Measurements from ENCODE around the gene LNPEP. TPM values are rescaled to one million over a fixed set of nuclear protein-coding genes. Genes with fewer than 3 reads are reported as not detected.

Gene LNPEP
- total RNA-seq, 1 donor from 2014 or later = 36.3 TPM

GRCh38 chr5:96940586-96940985 lies 4.7 kb downstream of the LNPEP start:
- Mint-ChIP-seq H3K27me3 (ENCODE audit: low read depth, unreplicated experiment) (no peaks in the 10 kb centered on the region), H3K4me1 (ENCODE audit: low read depth, unreplicated experiment) (peaks cover 21% of the 10 kb centered on the region), H3K36me3 (ENCODE audit: low read depth, unreplicated experiment) (peaks cover 5% of the 10 kb centered on the region), H3K9me3 (ENCODE audit: unreplicated experiment) (no peaks in the 10 kb centered on the region), H3K27ac (ENCODE audit: unreplicated experiment) (no peak overlapping the region), H3K4me3 (ENCODE audit: unreplicated experiment) (no peak overlapping the region)
- TF ChIP-seq CTCF (IDR thresholded peaks at IDR 0.05; ENCODE audit: insufficient read depth, low read depth, low read length) (no peak), EZH2 (IDR thresholded peaks at IDR 0.05; ENCODE audit: insufficient read depth, low read length) (no peak)
- Histone ChIP-seq H2AFZ (ENCODE audit: low read depth, low read length) (no peak overlapping the region), H3K79me2 (ENCODE audit: insufficient read depth, low read length) (peaks cover 78% of the 10 kb centered on the region), H3K27ac (ENCODE audit: low read depth, low read length) (no peak overlapping the region), H3K4me2 (ENCODE audit: low read length) (no peak overlapping the region), H3K27me3 (ENCODE audit: insufficient read depth, low read length) (no peaks in the 10 kb centered on the region), H3K9me3 (ENCODE audit: insufficient read depth, low read depth, low read length) (no peaks in the 10 kb centered on the region), H3K4me3 (ENCODE audit: insufficient read depth, low read depth, low read length) (no peak overlapping the region), H3K9ac (ENCODE audit: low read length) (no peak overlapping the region), H3K36me3 (ENCODE audit: insufficient read depth, low read length) (no peaks in the 10 kb centered on the region), H3K4me1 (ENCODE audit: insufficient read depth, low read length) (peaks cover 7% of the 10 kb centered on the region), H4K20me1 (ENCODE audit: insufficient read depth, low read length) (peaks cover 43% of the 10 kb centered on the region)
- DNase-seq (ENCODE audit: low read depth) (peak; percentile 47), FAIRE-seq (no peak)

- peaks cover 7% of the 10 kb centered on the region for H3K4me1 ChIP-seq (ENCODE audit: insufficient read depth, low read length)
- Mint-ChIP-seq H3K4me3 (ENCODE audit: unreplicated experiment) (no peak overlapping the region), H3K4me1 (ENCODE audit: low read depth, unreplicated experiment) (peaks cover 21% of the 10 kb centered on the region), H3K36me3 (ENCODE audit: low read depth, unreplicated experiment) (peaks cover 5% of the 10 kb centered on the region), H3K9me3 (ENCODE audit: unreplicated experiment) (no peaks in the 10 kb centered on the region), H3K27ac (ENCODE audit: unreplicated experiment) (no peak overlapping the region), H3K27me3 (ENCODE audit: low read depth, unreplicated experiment) (no peaks in the 10 kb centered on the region)
- H3K9ac ChIP-seq (ENCODE audit: low read length) = no peak overlapping the region
- H3K4me2 ChIP-seq (ENCODE audit: low read length) = no peak overlapping the region
- H3K36me3 ChIP-seq (ENCODE audit: insufficient read depth, low read length) = no peaks in the 10 kb centered on the region
- H3K27me3 ChIP-seq (ENCODE audit: insufficient read depth, low read length) = no peaks in the 10 kb centered on the region
- H4K20me1 ChIP-seq (ENCODE audit: insufficient read depth, low read length) = peaks cover 48% of the 10 kb centered on the region
- DNase-seq (ENCODE audit: low read depth) (no peak), FAIRE-seq (no peak)
- H3K9me3 ChIP-seq (ENCODE audit: insufficient read depth, low read depth, low read length) = no peaks in the 10 kb centered on the region
- no peak overlapping the region for H2AFZ ChIP-seq (ENCODE audit: low read depth, low read length)
- H3K4me3 ChIP-seq (ENCODE audit: insufficient read depth, low read depth, low read length) = no peak overlapping the region
- peaks cover 84% of the 10 kb centered on the region for H3K79me2 ChIP-seq (ENCODE audit: insufficient read depth, low read length)
- H3K27ac ChIP-seq (ENCODE audit: low read depth, low read length) = no peak overlapping the region
- TF ChIP-seq EZH2 (IDR thresholded peaks at IDR 0.05; ENCODE audit: insufficient read depth, low read length) (no peak), CTCF (IDR thresholded peaks at IDR 0.05; ENCODE audit: insufficient read depth, low read depth, low read length) (no peak)
Measured at GRCh38 chr5:96941140-96941539, 5.3 kb downstream of the LNPEP start.

- Histone ChIP-seq H3K4me3 (ENCODE audit: insufficient read depth, low read depth, low read length) (no peak overlapping the region), H3K36me3 (ENCODE audit: insufficient read depth, low read length) (no peaks in the 10 kb centered on the region), H3K9ac (ENCODE audit: low read length) (no peak overlapping the region), H3K4me1 (ENCODE audit: insufficient read depth, low read length) (peaks cover 5% of the 10 kb centered on the region), H2AFZ (ENCODE audit: low read depth, low read length) (no peak overlapping the region), H3K27me3 (ENCODE audit: insufficient read depth, low read length) (no peaks in the 10 kb centered on the region), H3K4me2 (ENCODE audit: low read length) (no peak overlapping the region), H3K27ac (ENCODE audit: low read depth, low read length) (no peak overlapping the region), H3K79me2 (ENCODE audit: insufficient read depth, low read length) (peaks cover 81% of the 10 kb centered on the region), H3K9me3 (ENCODE audit: insufficient read depth, low read depth, low read length) (no peaks in the 10 kb centered on the region), H4K20me1 (ENCODE audit: insufficient read depth, low read length) (peaks cover 44% of the 10 kb centered on the region)
- Mint-ChIP-seq H3K4me3 (ENCODE audit: unreplicated experiment) (no peak overlapping the region), H3K27me3 (ENCODE audit: low read depth, unreplicated experiment) (no peaks in the 10 kb centered on the region), H3K4me1 (ENCODE audit: low read depth, unreplicated experiment) (peaks cover 21% of the 10 kb centered on the region), H3K9me3 (ENCODE audit: unreplicated experiment) (no peaks in the 10 kb centered on the region), H3K27ac (ENCODE audit: unreplicated experiment) (no peak overlapping the region), H3K36me3 (ENCODE audit: low read depth, unreplicated experiment) (peaks cover 5% of the 10 kb centered on the region)
- TF ChIP-seq CTCF (IDR thresholded peaks at IDR 0.05; ENCODE audit: insufficient read depth, low read depth, low read length) (no peak), EZH2 (IDR thresholded peaks at IDR 0.05; ENCODE audit: insufficient read depth, low read length) (no peak)
- DNase-seq (ENCODE audit: low read depth) (no peak), FAIRE-seq (no peak)
Measured at GRCh38 chr5:96942078-96942477, 6.2 kb downstream of the LNPEP start.

Data from astrocyte (in vitro differentiated cells and primary cell).